GM10266 (cell line): ENCODE data around the gene PTCHD1.

Experiments
- DNase-seq: peaks from one replicate; pipeline ENCODE4 v3.0.0; 2012; ENCODE audit errors: extremely low spot score
- TF ChIP-seq, protein P1 (sequence below): IDR thresholded peaks from 2 replicates; pipeline ENCODE4 v1.5.1; 2012; ENCODE audit warnings: mild to moderate bottlenecking, low read depth; ENCODE audit not compliant: control insufficient read depth, insufficient read depth; ENCODE audit errors: missing control alignments

The PTCHD1 gene

DNA sequence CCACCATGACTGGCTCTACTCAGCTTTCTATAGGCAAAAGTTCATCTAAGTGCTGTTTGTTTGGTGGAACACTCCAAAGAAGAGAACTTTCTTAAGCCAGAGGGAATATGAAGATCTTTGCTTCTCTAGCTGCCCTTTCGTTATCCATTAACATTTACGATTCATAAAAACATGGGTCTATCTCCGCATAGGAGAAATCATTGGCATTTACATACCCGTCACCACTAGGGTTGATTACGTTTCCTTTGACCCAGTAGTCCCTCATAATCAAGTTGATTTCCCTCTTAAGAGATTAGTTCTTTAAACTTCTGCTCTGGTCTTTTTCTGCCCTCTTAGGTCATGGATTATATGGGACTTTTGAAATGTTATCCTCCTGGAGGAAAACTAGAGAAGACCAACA is 57.5 kb downstream of the PTCHD1 start:
- DNase-seq, result no peak
- TF ChIP-seq, protein P1, sequence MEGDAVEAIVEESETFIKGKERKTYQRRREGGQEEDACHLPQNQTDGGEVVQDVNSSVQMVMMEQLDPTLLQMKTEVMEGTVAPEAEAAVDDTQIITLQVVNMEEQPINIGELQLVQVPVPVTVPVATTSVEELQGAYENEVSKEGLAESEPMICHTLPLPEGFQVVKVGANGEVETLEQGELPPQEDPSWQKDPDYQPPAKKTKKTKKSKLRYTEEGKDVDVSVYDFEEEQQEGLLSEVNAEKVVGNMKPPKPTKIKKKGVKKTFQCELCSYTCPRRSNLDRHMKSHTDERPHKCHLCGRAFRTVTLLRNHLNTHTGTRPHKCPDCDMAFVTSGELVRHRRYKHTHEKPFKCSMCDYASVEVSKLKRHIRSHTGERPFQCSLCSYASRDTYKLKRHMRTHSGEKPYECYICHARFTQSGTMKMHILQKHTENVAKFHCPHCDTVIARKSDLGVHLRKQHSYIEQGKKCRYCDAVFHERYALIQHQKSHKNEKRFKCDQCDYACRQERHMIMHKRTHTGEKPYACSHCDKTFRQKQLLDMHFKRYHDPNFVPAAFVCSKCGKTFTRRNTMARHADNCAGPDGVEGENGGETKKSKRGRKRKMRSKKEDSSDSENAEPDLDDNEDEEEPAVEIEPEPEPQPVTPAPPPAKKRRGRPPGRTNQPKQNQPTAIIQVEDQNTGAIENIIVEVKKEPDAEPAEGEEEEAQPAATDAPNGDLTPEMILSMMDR, result no peak

DNA sequence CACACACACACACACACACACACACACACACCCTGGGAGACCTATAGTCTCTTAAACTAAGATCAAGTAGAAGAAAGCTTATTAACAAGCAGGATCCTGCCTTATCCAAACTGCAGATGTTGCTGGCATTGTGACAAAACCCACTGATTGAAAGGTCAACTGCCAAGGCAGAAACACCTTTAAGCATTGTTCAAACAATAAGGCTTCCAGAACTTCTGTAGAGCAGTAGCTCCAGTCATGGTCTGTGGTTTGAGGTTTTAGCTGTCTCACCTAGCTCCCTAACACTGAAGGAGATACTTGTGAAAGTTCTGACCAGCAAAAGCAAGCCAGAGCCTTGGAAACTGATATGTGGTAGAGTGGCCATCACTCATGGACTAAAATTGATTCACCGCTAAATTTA is 59.8 kb downstream of the PTCHD1 start:
- TF ChIP-seq, protein P1, result no peak
- DNase-seq, result no peak

DNA sequence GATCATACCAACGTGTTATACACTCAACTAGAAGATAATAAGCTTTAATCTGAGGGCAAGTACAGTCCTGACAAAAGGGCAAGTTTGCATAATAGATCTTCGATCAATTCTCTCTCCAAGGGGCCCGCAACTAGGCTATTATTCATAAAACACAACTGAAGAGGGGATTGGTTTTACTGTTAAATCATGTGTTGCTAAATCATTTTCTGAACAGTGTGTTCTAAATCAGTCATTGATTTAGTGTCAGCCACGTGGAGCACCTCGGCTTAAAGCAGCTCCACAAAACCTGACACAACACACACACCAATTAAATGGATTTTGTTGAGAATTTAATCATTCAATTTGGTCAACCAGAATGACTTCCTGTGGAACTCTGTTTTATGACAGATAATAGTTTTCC is 61.6 kb downstream of the PTCHD1 start:
- no peak for DNase-seq
- TF ChIP-seq, protein P1, result no peak

DNA sequence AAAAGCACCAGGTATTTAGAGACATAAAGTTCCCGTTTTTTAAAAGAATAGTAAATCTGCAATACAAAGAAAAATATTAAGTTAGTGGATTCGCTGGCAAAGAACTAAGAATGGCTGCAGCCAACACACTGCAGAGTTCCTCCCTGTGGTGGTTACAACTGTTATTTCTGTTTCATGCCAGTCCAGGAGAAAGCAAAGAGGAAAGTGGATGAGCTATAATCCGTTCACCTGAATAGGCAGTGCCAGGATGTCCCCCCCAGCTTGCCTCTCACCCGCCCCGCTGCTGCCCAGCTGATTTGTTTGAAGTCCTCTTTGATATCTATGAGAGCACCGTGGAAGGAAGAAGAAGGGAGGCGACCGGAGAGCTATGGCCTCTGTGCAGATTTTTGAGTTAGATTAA is 63.9 kb downstream of the PTCHD1 start:
- no peak for DNase-seq
- TF ChIP-seq, protein P1, result no peak

DNA sequence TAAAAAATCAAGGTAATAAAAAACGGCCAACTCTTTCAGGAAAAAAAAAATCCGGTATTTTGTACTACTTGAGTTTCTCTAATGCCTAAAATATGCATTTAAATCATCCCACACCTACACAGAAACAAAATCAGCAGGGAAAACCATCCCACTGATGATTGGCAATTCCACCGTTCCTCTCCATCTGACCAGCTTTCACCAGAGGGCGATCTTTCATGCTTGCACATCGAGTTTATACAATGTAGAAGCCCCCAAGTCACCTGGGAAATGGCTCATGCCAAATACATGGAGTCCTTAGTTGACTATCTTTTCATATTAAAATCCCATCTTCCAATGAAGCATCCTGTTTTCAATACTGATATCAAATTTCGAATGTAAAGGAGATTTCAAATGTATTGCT is 69.2 kb downstream of the PTCHD1 start:
- no peak for DNase-seq
- TF ChIP-seq, protein P1, result no peak

DNA sequence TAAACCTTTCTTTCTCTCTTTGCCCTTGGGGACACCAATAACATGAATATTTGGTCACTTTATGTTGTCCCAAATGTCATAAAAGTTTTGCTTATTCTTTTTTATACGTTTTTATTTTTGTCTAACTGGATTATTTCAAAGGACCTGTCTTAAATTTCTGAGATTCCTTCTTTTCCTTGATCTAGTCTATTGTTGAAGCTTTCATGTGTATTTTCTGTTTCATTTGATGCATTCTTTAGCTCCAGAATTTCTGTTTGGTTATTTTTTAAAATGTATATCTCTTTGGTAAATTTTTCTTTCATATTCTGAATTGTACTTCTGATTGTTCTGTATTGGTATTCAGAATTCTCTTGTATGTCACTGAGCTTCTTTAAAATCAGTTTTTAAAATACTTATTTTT is 88.3 kb downstream of the PTCHD1 start:
- TF ChIP-seq, protein P1, result no peak

DNA sequence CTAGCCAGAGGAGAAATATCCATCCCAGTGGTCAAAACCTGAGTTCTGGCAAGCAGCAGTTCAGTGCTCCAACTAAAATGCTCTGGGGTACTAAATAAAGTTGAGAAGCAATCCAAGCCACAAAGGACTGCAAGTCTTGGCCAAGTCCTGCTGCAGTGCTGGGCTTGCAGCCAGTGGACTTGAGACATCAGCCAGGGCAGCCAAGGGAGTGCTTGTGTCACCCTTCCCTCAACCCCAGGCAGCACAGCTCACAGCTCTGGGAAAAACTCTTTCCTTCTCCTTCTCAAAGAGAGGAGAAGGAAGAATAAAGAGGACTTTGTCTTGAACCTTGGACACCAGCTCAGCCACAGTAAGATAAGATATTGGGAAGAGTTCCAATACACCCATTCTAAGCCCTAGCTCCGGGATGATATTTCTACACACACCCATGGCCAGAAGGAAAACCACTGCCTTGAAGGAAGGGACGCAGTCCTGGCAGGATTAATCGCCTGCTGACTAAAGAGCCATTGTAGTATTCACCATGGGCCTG is 99.8 kb downstream of the PTCHD1 start:
- no peak for DNase-seq
- TF ChIP-seq, protein P1, result no peak

More for the DNA sequence above, 88.3 kb downstream of the PTCHD1 start:
- no peak for DNase-seq
